ENCODE data around the gene USH2A.

GRCh38 chr1:215717677-215718426 lies 705.4 kb downstream of the USH2A start:
- TF ChIP-seq CTCF (IDR thresholded peaks at IDR 0.05) (no peak), POLR2A (IDR thresholded peaks at IDR 0.05) (no peak)

All from adrenal gland (tissue), 5 donors.